HEK293 (cell line): Measurements from ENCODE around the gene USF3.

ENCODE experiments used
- CTCF ChIA-PET: fragments of 350-600 bp; formaldehyde crosslinking; extraction: SDS; loops from one replicate; lab custom pipeline; 2021; ENCODE audit warnings: antibody characterized with exemption; lab: Yijun Ruan, JAX
- POLR2A ChIA-PET: fragments of 300-600 bp; formaldehyde crosslinking; extraction: SDS; loops from one replicate; lab custom pipeline; 2020; ENCODE audit warnings: antibody characterized with exemption, inconsistent platforms; lab: Yijun Ruan, JAX
- H3K27ac ChIP-seq: fragments of 200-500 bp; sonication (Bioruptor generic); 2 replicates; pipeline ENCODE4 v1.5.1; 2014; ENCODE audit warnings: low read depth, low read length, control low read depth, inconsistent platforms; ENCODE audit errors: extremely low read depth
- H3K36me3 ChIP-seq, 2 experiments: fragments of 200-500 bp in 1 of 2; sonication (Bioruptor generic) in 1 of 2; 1 replicate in 1 of 2; 2 replicates in 1 of 2; pipeline ENCODE4 v1.5.1; 2014 to 2017; ENCODE audit warnings: inconsistent platforms in 2 of 2, low read length in 2 of 2; ENCODE audit not compliant: control insufficient read depth in 2 of 2, insufficient read depth in 1 of 2
- H3K4me1 ChIP-seq: fragments of 200-500 bp; sonication (Bioruptor generic); 2 replicates; pipeline ENCODE4 v1.5.1; 2014; ENCODE audit warnings: mild to moderate bottlenecking, low read length, inconsistent platforms; ENCODE audit not compliant: control insufficient read depth, insufficient read depth
- H3K4me3 ChIP-seq: 2 replicates; pipeline ENCODE4 v1.5.1; 2011; ENCODE audit warnings: low read depth, mild to moderate bottlenecking, control low read depth, low read length, moderate library complexity
- H3K9me3 ChIP-seq: fragments of 200-500 bp; sonication (Bioruptor generic); 2 replicates; pipeline ENCODE4 v1.5.1; 2014; ENCODE audit warnings: low read depth, low read length, inconsistent platforms; ENCODE audit not compliant: control insufficient read depth, insufficient read depth
- CTCF ChIP-seq: fragments of 450-650 bp; formaldehyde crosslinking; IDR thresholded peaks from 2 replicates; pipeline ENCODE4 v1.5.1; 2016; ENCODE audit warnings: missing biosample characterization, missing genetic modification characterization
- OSR2 ChIP-seq: fragments of 450-650 bp; formaldehyde crosslinking; IDR thresholded peaks from 2 replicates; pipeline ENCODE4 v1.5.1; 2016; ENCODE audit warnings: missing biosample characterization, missing genetic modification characterization
- SP2 ChIP-seq: fragments of 450-650 bp; formaldehyde crosslinking; IDR thresholded peaks from 2 replicates; pipeline ENCODE4 v1.5.1; 2016; ENCODE audit warnings: missing biosample characterization, missing genetic modification characterization
- YY1 ChIP-seq: fragments of 450-650 bp; formaldehyde crosslinking; IDR thresholded peaks from 2 replicates; pipeline ENCODE4 v1.5.1; 2018; ENCODE audit warnings: missing biosample characterization, missing genetic modification characterization
- ZBTB20 ChIP-seq: fragments of 450-650 bp; formaldehyde crosslinking; IDR thresholded peaks from 2 replicates; pipeline ENCODE4 v1.5.1; 2016; ENCODE audit warnings: missing biosample characterization, missing genetic modification characterization
- ZFP41 ChIP-seq: fragments of 450-650 bp; formaldehyde crosslinking; IDR thresholded peaks from 2 replicates; pipeline ENCODE4 v1.5.1; 2016; ENCODE audit warnings: missing biosample characterization, missing genetic modification characterization, borderline replicate concordance
- ZFP69B ChIP-seq: fragments of 450-650 bp; formaldehyde crosslinking; IDR thresholded peaks from 2 replicates; pipeline ENCODE4 v1.5.1; 2016; ENCODE audit warnings: missing biosample characterization, missing genetic modification characterization
- ZNF121 ChIP-seq: fragments of 450-650 bp; formaldehyde crosslinking; IDR thresholded peaks from 2 replicates; pipeline ENCODE4 v1.5.1; 2016; ENCODE audit warnings: missing biosample characterization, missing genetic modification characterization
- ZNF169 ChIP-seq: fragments of 450-650 bp; formaldehyde crosslinking; IDR thresholded peaks from 2 replicates; pipeline ENCODE4 v1.5.1; 2016; ENCODE audit warnings: missing biosample characterization, missing genetic modification characterization
- ZNF19 ChIP-seq: fragments of 450-650 bp; formaldehyde crosslinking; IDR thresholded peaks from 2 replicates; pipeline ENCODE4; 2016; ENCODE audit warnings: missing biosample characterization, missing genetic modification characterization, low read depth
- ZNF248 ChIP-seq: fragments of 450-650 bp; formaldehyde crosslinking; IDR thresholded peaks from 2 replicates; pipeline ENCODE4 v1.5.1; 2017; ENCODE audit warnings: missing biosample characterization, missing genetic modification characterization
- ZNF280C ChIP-seq: fragments of 450-650 bp; formaldehyde crosslinking; IDR thresholded peaks from 2 replicates; pipeline ENCODE4 v1.5.1; 2016; ENCODE audit warnings: missing biosample characterization, missing genetic modification characterization
- ZNF416 ChIP-seq: fragments of 450-650 bp; formaldehyde crosslinking; IDR thresholded peaks from 2 replicates; pipeline ENCODE4 v1.5.1; 2016; ENCODE audit warnings: missing biosample characterization, missing genetic modification characterization
- ZNF426 ChIP-seq: fragments of 450-650 bp; formaldehyde crosslinking; IDR thresholded peaks from 2 replicates; pipeline ENCODE4 v1.5.1; 2017; ENCODE audit warnings: missing biosample characterization, missing genetic modification characterization, mild to moderate bottlenecking, inconsistent platforms, moderate library complexity
- ZNF555 ChIP-seq: fragments of 450-650 bp; formaldehyde crosslinking; conservative IDR thresholded peaks from 2 replicates; pipeline ENCODE4 v1.5.1; 2017; ENCODE audit warnings: missing biosample characterization, mild to moderate bottlenecking, missing genetic modification characterization, inconsistent platforms
- ZNF626 ChIP-seq: fragments of 450-650 bp; sonication (Bioruptor Pico); formaldehyde crosslinking; IDR thresholded peaks from 2 replicates; pipeline ENCODE4 v1.5.1; 2018; ENCODE audit warnings: missing biosample characterization, missing genetic modification characterization, inconsistent platforms
- ZNF629 ChIP-seq: fragments of 450-650 bp; formaldehyde crosslinking; IDR thresholded peaks from 2 replicates; pipeline ENCODE4 v1.5.1; 2017; ENCODE audit warnings: missing biosample characterization, missing genetic modification characterization
- ZNF645 ChIP-seq: fragments of 450-650 bp; formaldehyde crosslinking; IDR thresholded peaks from 2 replicates; pipeline ENCODE4; 2016; ENCODE audit warnings: missing biosample characterization, missing genetic modification characterization
- ZNF654 ChIP-seq: fragments of 450-650 bp; formaldehyde crosslinking; IDR thresholded peaks from 2 replicates; pipeline ENCODE4 v1.5.1; 2016; ENCODE audit warnings: low read depth, missing biosample characterization, missing genetic modification characterization
- ZNF692 ChIP-seq: fragments of 450-650 bp; formaldehyde crosslinking; IDR thresholded peaks from 2 replicates; pipeline ENCODE4 v1.5.1; 2016; ENCODE audit warnings: missing biosample characterization, missing genetic modification characterization
- ZNF843 ChIP-seq: fragments of 450-650 bp; formaldehyde crosslinking; IDR thresholded peaks from 2 replicates; pipeline ENCODE4 v1.5.1; 2016; ENCODE audit warnings: missing biosample characterization, missing genetic modification characterization
- ZSCAN16 ChIP-seq: fragments of 450-650 bp; formaldehyde crosslinking; IDR thresholded peaks from 2 replicates; pipeline ENCODE4 v1.5.1; 2016; ENCODE audit warnings: missing biosample characterization, missing genetic modification characterization
- ZSCAN18 ChIP-seq: fragments of 450-650 bp; formaldehyde crosslinking; IDR thresholded peaks from 2 replicates; pipeline ENCODE4 v1.5.1; 2016; ENCODE audit warnings: missing biosample characterization, missing genetic modification characterization
- ZSCAN4 ChIP-seq: fragments of 450-650 bp; formaldehyde crosslinking; IDR thresholded peaks from 2 replicates; pipeline ENCODE4 v1.5.1; 2017; ENCODE audit warnings: missing biosample characterization, missing genetic modification characterization
- ZXDB ChIP-seq: fragments of 450-650 bp; formaldehyde crosslinking; IDR thresholded peaks from 2 replicates; pipeline ENCODE4 v1.5.1; 2016; ENCODE audit warnings: missing biosample characterization, missing genetic modification characterization

The USF3 gene

GRCh38 chr3:113626503-113627371, 69.7 kb downstream of the USF3 start:
- Histone ChIP-seq H3K9me3 (no peaks in the 10 kb centered on the region), H3K27ac (no peak overlapping the region), H3K4me3 (no peak overlapping the region), H3K36me3 (no peaks in the 10 kb centered on the region), H3K4me1 (no peaks in the 10 kb centered on the region)
- ChIA-PET CTCF (interaction anchor here (0.6 to 1.5 kb wide), 8 partner anchors 44 to 339 kb away, joined by 3 to 8 read pairs (median 3); no protein-coding TSS in a partner anchor), POLR2A (no interaction called here)
- TF ChIP-seq ZSCAN16 (tag by site-specific recombination) (no peak), ZFP69B (no peak), ZNF654 (peak; percentile 87), CTCF (peak; percentile 79), ZBTB20 (0 out of 2 replicates have a peak, but pooled peaks have one; percentile 15)

- ChIA-PET CTCF (interaction anchor here (0.6 to 1.0 kb wide), 4 partner anchors 133 to 891 kb away, joined by 3 to 4 read pairs (median 3); no protein-coding TSS in a partner anchor), POLR2A (no interaction called here)
- no peak overlapping the region for H3K4me3 ChIP-seq
- TF ChIP-seq ZNF426: no peak
- no peak for TF ChIP-seq ZNF555 (tag by site-specific recombination)
- TF ChIP-seq ZNF626 (tag by site-specific recombination): no peak
- no peak for TF ChIP-seq ZNF692
- no peak for TF ChIP-seq YY1 (tag by site-specific recombination)
- TF ChIP-seq SP2 (tag by site-specific recombination): no peak
- TF ChIP-seq ZNF169 (tag by site-specific recombination): no peak
- no peak for TF ChIP-seq ZXDB (tag by site-specific recombination)
- TF ChIP-seq ZNF843: no peak
- no peak for TF ChIP-seq ZFP41 (tag by site-specific recombination)
- no peak for TF ChIP-seq ZNF121 (tag by site-specific recombination)
- no peak for TF ChIP-seq ZNF19 (tag by site-specific recombination)
- TF ChIP-seq ZNF629 (tag by site-specific recombination): no peak
- TF ChIP-seq ZNF248: no peak
- no peak for TF ChIP-seq OSR2
- TF ChIP-seq ZNF645 (tag by site-specific recombination): no peak
- TF ChIP-seq ZNF280C (tag by site-specific recombination): no peak
- no peak for TF ChIP-seq ZSCAN18 (tag by site-specific recombination)
- TF ChIP-seq ZSCAN4 (tag by site-specific recombination): no peak
- no peak for TF ChIP-seq ZNF416
- H3K27ac ChIP-seq: no peak overlapping the region
- no peaks in the 10 kb centered on the region for H3K4me1 ChIP-seq
- no peaks in the 10 kb centered on the region for H3K36me3 ChIP-seq
- no peaks in the 10 kb centered on the region for H3K9me3 ChIP-seq
Measured at GRCh38 chr3:113625834-113626233, 70.6 kb downstream of the USF3 start.
